ENCODE data around the gene EMSY. TPM values are rescaled to one million over a fixed set of nuclear protein-coding genes. Genes with fewer than 3 reads are reported as not detected.

The EMSY gene
- total RNA-seq, 4 donors from 2014 or later, result 13.2 to 43.4 (median 29.0) TPM

- intact Hi-C loops (cut with DNase I; ENCODE audit: low total_unique reads), result no loop called here
- no peak for DNase-seq
- Histone ChIP-seq H3K27me3 (no peaks in the 10 kb centered on the region), H3K27ac (no peak overlapping the region), H3K9me3 (peaks cover 0 to 4% of the 10 kb centered on the region in 2 donors), H3K36me3 (no peaks in the 10 kb centered on the region), H3K4me3 (no peak overlapping the region), H3K4me1 (no peaks in the 10 kb centered on the region)
- no peak for TF ChIP-seq CTCF (IDR thresholded peaks at IDR 0.05)
- TF ChIP-seq POLR2A (IDR thresholded peaks at IDR 0.05), result no peak
These were observed 56.8 kb downstream of the EMSY start for GRCh38 chr11:76501526-76502202.

- Histone ChIP-seq H3K27ac (no peak overlapping the region), H3K4me3 (no peak overlapping the region), H3K9me3 (peaks cover 0 to 1% of the 10 kb centered on the region in 2 donors), H3K36me3 (no peaks in the 10 kb centered on the region), H3K27me3 (no peaks in the 10 kb centered on the region), H3K4me1 (no peaks in the 10 kb centered on the region)
- TF ChIP-seq POLR2A (IDR thresholded peaks at IDR 0.05), result no peak
- no peak for TF ChIP-seq CTCF (IDR thresholded peaks at IDR 0.05)
- intact Hi-C loops (cut with DNase I; ENCODE audit: low total_unique reads), result no loop called here
- DNase-seq, result no peak
These were observed 62.0 kb downstream of the EMSY start for GRCh38 chr11:76506833-76507232.

GRCh38 chr11:76510060-76511047 is 65.5 kb downstream of the EMSY start:
- Histone ChIP-seq H3K27me3 (no peaks in the 10 kb centered on the region), H3K27ac (no peak overlapping the region), H3K36me3 (no peaks in the 10 kb centered on the region), H3K4me1 (no peaks in the 10 kb centered on the region), H3K9me3 (no peaks in the 10 kb centered on the region), H3K4me3 (no peak overlapping the region)
- no peak for DNase-seq
- intact Hi-C loops (cut with DNase I; ENCODE audit: low total_unique reads), result no loop called here
- TF ChIP-seq POLR2A (IDR thresholded peaks at IDR 0.05) (no peak), CTCF (IDR thresholded peaks at IDR 0.05) (no peak)

DNA sequence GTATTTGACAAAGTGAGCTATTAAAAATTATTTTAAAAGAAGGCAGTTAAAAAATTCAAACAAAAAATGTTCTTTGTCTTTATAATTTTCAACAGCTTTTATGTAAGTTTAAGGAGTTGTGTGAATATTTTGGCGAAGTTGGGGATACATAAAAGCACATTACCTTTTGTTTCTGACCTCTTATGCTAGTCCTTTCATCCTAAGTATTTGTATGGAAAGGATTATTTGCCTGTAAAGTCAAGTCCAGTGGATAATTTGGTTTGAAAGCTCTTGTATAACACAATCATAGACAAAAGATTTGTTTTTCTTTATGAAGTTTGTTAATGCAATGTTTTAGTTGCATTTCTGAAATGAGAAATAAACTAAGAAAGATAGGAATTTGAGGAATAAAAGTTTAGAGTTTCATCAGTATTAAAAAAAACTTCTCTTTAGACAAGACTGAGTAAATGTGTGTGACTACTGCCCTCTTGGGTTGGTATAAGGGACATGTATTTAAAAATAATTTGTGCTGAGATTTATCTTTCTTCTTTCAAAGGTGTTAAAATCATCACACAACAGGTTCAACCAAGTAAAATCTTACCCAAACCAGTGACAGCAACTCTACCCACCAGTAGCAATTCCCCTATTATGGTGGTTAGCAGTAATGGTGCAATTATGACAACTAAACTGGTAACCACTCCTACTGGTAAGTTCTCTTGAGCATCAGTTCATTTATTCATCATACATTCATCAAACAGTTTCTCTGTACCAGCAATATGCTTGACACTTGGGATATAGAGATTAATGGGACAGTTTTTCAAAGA is 68.2 kb downstream of the EMSY start:
- Histone ChIP-seq H3K27ac (no peak overlapping the region), H3K4me3 (no peak overlapping the region), H3K27me3 (no peaks in the 10 kb centered on the region), H3K9me3 (no peaks in the 10 kb centered on the region), H3K36me3 (no peaks in the 10 kb centered on the region), H3K4me1 (no peaks in the 10 kb centered on the region)
- DNase-seq, result no peak
- no peak for TF ChIP-seq POLR2A (IDR thresholded peaks at IDR 0.05)
- no peak for TF ChIP-seq CTCF (IDR thresholded peaks at IDR 0.05)
- intact Hi-C loops (cut with DNase I; ENCODE audit: low total_unique reads), result no loop called here

All from uterus (tissue), 4 donors.